NCI-H2227 (cell line): ENCODE results near the gene PCCA.

Experiments
- DNase-seq: peaks from one replicate; lab custom pipeline; 2025; ENCODE audit not compliant: unreplicated experiment; lab: John Stamatoyannopoulos, UW

PCCA gene

GRCh38 chr13:100459747-100460146 is 370.9 kb downstream of the PCCA start:
- DNase-seq, result no peak

GRCh38 chr13:100460266-100460665 is 371.4 kb downstream of the PCCA start:
- no peak for DNase-seq

DNA sequence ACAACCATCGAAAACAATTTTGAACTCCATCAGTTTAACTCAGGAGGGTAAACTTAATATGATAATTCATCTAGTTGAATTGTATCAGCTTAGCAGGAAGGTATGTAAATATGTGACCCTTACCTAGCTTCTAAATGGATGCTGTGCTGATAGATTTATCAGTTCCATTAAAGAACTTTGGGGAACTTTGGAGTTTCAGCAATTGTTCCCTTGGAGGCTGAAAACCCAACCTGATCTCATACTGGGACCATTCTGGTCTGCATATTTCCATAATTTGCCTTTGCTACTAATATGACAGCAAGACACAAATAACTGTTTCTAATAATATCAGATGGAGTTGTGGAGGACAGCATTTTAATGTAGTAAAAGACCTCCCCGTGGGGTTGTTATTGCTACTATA is 371.9 kb downstream of the PCCA start:
- DNase-seq, result no peak

- DNase-seq, result peak; percentile 3
Measured at GRCh38 chr13:100461309-100462030, 372.6 kb downstream of the PCCA start.

GRCh38 chr13:100464006-100464405 is 375.1 kb downstream of the PCCA start:
- no peak for DNase-seq

- no peak for DNase-seq
Measured at GRCh38 chr13:100465558-100465957, 376.7 kb downstream of the PCCA start.

DNA sequence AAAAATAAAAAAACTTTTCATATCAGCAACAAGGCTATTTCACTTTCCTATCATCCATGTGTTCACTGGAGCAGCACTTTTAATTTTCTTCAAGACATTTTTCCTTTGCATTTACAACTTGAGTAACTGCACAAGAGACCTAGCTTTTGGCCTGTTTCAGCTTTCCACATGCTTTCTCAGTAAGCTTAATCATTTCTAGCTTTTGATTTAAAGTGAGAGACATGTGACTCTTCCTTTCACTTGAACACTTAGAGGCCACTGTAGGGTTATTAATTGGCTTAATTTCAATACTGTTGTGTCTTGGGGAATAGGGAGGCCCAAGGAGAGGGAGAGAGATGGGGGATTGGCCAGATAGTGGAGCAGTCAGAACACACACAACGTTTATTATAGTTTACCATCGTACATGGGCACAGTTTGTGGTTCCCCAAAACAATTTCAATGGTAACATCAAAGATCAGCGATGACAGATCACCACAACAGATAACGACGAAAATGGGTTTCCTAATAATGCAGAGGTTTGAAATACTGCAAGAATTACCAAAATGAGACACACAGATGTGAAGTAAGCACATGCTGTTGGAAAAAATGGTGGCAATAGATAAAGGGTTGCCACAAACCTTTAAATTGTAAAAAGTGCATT is 382.1 kb downstream of the PCCA start:
- DNase-seq, result no peak

- peak; percentile 34 for DNase-seq
Measured at GRCh38 chr13:100473087-100473486, 384.2 kb downstream of the PCCA start.

DNA sequence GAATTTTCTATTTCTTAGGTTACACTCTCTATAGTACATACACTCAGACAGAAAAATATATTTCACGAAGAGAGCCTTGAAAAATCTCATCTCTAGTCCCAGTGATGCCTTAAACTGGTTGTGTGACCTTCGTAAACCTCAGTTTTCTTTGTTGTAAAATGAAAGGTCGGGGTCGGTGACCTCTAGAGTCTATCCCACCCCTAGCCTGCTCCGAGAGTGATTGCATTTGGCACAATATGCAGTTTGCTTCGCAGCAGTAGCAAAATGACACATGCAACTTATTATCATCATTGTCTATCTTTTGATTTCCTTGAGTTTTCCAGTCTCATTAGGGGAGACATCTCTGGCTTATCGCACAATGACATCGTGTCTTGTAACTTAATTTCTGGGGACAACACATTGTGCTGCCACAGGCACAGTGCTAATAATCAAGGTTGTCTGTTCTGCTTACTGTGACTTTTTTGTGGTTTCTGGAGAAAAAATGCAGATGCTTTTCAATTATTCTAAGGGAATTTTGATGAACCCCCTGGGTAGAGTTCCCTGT is 384.7 kb downstream of the PCCA start:
- no peak for DNase-seq

- no peak for DNase-seq
Measured at GRCh38 chr13:100476963-100477362, 388.1 kb downstream of the PCCA start.

DNA sequence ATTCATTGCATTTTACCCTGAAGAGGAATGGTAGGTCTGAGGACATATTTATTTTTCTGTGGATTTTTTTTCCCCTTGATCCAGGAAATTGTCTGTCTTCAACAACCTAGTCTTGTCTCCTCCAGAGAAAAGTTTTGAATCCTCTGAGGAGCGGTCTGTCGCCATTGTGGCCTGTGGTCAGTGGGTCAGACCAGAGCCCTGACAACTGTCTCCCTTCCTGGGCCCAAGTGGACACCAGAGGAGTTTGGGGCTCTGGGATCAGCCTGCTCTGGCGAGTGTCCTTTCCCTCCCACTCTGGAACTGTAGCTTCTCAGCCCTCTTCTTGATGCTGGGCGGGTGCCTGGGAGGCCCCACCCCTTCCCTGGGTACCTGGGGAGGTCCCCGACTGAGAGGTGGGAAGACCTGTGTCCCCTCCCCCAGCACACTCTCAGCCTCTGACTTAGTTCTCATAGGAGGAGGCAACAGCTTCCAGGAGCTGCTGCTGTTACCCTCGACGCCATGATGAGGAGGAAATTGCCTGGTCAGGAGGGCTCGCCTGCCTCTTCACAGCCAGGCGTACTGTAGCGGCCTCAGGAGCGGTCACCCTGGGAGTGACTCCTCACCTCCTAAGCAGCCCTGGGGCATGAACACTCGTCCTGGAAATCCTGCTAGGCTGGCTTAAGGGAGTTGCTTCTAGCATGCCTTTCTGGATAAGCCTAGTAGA is 389.4 kb downstream of the PCCA start:
- no peak for DNase-seq

DNA sequence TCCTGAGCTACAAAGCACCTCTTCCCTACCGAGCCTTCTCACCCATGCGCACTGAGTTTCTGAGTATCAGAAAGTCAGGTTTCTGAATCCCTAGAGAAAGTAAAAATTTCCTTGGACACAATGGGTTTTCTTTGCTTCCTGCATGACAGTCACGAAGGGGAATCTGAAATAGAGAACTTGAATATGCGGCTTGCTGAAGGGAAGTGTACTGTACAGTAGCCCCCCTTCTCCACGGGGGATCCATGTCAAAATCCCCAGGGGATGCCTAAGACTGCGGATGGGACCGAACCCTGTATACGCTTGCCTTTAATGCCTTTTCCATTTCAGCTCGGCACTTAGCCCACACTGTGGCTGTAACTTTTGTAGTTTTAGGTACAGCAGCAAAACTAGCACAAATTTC is 391.8 kb downstream of the PCCA start:
- DNase-seq, result no peak

DNA sequence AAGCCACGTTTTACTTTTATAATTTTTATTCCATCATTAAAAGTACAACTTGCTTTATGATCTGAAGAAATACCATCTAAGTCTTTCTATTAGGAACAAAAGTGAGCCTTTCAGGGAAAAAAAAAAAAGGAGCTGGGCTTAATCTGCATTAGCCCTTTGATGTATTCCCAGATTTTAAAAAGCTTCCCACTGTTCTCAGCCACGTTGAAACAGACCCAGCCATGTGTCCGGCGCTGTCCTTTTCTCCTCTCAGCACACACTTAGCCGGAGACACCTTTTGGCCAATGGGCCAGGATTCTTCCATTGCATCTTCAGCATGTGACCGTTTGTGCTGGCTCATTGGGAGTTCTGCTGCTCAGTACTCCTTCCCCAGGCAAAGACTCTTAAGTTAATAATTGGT is 394.2 kb downstream of the PCCA start:
- peak; percentile 24 for DNase-seq

- DNase-seq, result peak; percentile 58
Measured at GRCh38 chr13:100483841-100484381, 395.0 kb downstream of the PCCA start.

DNA sequence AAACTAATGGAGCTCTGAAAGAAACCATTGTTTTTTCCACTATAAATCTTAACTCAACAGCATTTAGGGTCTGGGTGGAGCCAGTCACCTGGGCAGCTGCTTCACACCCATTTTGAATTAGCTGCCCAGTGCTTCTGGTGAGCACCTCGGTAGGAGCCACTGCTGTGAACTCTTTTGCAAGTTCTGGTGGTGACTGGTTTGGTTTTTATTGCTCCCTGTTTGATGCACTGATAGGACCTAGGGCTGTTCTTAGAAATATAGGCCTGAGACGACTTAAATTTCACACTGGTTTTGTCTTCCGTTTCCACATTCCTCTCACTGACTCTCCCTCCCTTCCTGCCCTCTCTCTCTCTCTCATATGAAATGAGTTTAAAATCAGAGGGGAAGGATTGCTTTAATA is 395.8 kb downstream of the PCCA start:
- no peak for DNase-seq

DNA sequence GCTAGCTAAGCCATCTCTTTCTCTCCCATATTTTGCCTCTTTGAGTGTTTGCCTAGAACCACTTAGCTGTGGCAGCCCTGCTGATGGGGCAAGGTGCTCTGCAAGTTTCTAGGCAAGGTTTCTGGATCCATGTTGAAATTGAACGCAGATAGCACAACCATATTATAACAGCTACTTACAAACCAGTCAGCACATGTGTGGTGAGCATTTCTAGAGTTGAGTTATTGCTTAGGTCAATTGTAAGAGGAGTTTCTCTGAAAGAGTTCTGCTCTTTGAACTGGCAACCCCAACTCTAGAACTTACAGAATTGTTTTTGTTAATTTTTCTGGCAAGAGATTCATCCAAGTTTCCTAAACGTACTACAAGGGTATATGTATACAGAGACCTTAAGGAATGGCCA is 396.4 kb downstream of the PCCA start:
- no peak for DNase-seq

- DNase-seq, result no peak
Measured at GRCh38 chr13:100490692-100491091, 401.8 kb downstream of the PCCA start.

DNA sequence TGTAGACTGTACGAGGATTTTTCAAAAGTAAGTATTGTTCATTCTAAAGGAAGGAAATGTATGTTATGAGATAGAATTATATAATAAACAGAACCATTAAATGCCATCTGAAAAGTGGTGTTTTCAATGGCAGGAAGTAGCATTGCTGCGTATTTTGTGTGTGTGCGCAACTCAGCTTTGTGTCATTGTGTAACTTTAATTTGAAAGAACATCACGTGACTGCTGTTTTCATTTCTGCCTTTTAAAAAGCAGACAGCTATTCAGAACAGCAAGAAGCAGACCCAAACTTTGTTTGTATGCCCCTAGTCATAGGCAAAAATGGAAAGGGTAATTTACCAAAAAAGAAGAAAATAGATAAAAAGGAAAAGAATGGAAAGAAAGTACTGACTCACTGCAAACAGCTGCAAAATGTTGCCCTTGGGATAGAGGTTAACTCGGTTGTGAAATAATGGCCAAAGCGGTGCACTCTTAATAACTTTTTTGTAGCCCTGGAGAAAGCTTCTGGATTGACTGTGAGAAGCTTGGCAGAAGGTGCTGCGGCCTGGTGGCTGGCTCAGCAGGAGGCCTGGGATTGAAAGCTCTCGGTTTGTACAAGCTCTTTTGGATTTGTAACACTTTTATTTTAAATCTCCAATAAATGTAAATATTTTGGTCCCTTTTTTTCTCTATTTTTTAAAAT is 402.4 kb downstream of the PCCA start:
- DNase-seq, result no peak

- DNase-seq, result no peak
Measured at GRCh38 chr13:100493418-100493817, 404.5 kb downstream of the PCCA start.

- peak; percentile 18 for DNase-seq
Measured at GRCh38 chr13:100495455-100495854, 406.6 kb downstream of the PCCA start.

- DNase-seq, result no peak
Measured at GRCh38 chr13:100497389-100497788, 408.5 kb downstream of the PCCA start.
